Ovary (tissue), 9 donors: ENCODE data around the gene GP1BB. TPM values are rescaled to one million over a fixed set of nuclear protein-coding genes. Genes with fewer than 3 reads are reported as not detected.

Experiments
- DNase-seq, 5 donors: peaks; one replicate each; pipeline ENCODE4 v3.0.0-alpha.2; 2019 to 2020
- H3K27ac ChIP-seq, 2 donors: fragments of 200-600 bp; one replicate each; pipeline versions ENCODE4 v1.5.1 to v1.8.0; 2019 to 2022
- H3K27me3 ChIP-seq: fragments of 200-600 bp; one replicate; pipeline ENCODE4 v1.8.0; 2022
- H3K36me3 ChIP-seq: fragments of 200-600 bp; sonication (generic); one replicate; pipeline ENCODE4 v1.5.1; 2019
- H3K4me1 ChIP-seq: one replicate; pipeline ENCODE4 v1.8.1; 2013; ENCODE audit warnings: mild to moderate bottlenecking, moderate library complexity; ENCODE audit not compliant: insufficient read depth
- H3K4me3 ChIP-seq: fragments of 200-600 bp; sonication (generic); one replicate; pipeline ENCODE4 v1.5.1; 2017
- H3K9me3 ChIP-seq, 2 donors: fragments of 200-600 bp in 1 of 2; sonication (generic) in 1 of 2; one replicate each; pipeline versions ENCODE4 v1.5.1 to v1.8.1; 2013 to 2019; ENCODE audit warnings: mild to moderate bottlenecking in 1 of 2, moderate library complexity in 1 of 2
- EP300 ChIP-seq: sonication (generic); formaldehyde crosslinking; IDR thresholded peaks from one replicate; pipeline ENCODE4 v1.6.1; 2017; ENCODE audit warnings: antibody characterized with exemption
- POLR2A ChIP-seq: fragments of 450-650 bp; IDR thresholded peaks from one replicate; pipeline ENCODE4 v1.6.1; 2017; ENCODE audit warnings: antibody characterized with exemption, mild to moderate bottlenecking, moderate library complexity
- WGBS, 3 donors: extraction: QIAGEN DNeasy Blood & Tissue Kit in 1 of 3; methylation state at CpG; one replicate each; pipeline versions ENCODE4 v1.1.5 to v1.1.7; 2013 to 2017; 5-methylcytosine and 5-hydroxymethylcytosine counted together
- intact Hi-C, 4 donors: fragments of 100-400 bp; cut with DNase I; formaldehyde crosslinking; loops; one replicate each; pipeline versions ENCODE4 v1.11.0 to v1.15.1; 2022 to 2023
- polyA plus RNA-seq, 2 donors: library from polyadenylated mRNA; stranded (reverse); fragments of 200-250 nt in 1 of 2; fragments of 350-450 nt in 1 of 2; fragmentation: Illumina TruSeq in 1 of 2; extraction: RNeasy Lipid Tissue Mini Kit (QIAGEN cat#74804) in 1 of 2; gene quantifications; one replicate each; pipeline ENCODE4 v1.2.3, GENCODE V29; 2013 to 2014
- total RNA-seq, 7 donors: library from RNA; depleted of rRNA in 2 of 7; stranded (reverse); fragments of >200 nt in 2 of 7; fragmentation: NEBNext Ultra II Directional in 3 of 7; extraction: Animal tissue kit (Norgen Biotek cat#: 25700) in 3 of 7; gene quantifications; one replicate each; pipeline versions ENCODE4 v1.1.0 to v1.2.4, GENCODE V29; 2016 to 2023
- TF ChIP-seq, protein P1 (sequence below), 3 donors: fragments of 450-650 bp in 2 of 3; fragments of 200-600 bp in 1 of 3; IDR thresholded peaks; one replicate each; pipeline versions ENCODE4 v1.5.1 to v1.8.0; 2016 to 2022; ENCODE audit warnings: antibody characterized with exemption in 3 of 3, mild to moderate bottlenecking in 1 of 3
- donor health status: DM: no; HTN: no; CAD: no; lungs with moderate emphysema.
- donor health status: DM: no; HTN: no; CAD: no.
- donor health status: Bipolar disorder and iron deficiency.
- donor health status: DM: yes; HTN: yes; CAD: no.
- donor health status: DM: no; HTN: no; CAD: no.
- donor health status: DM: yes; HTN: yes; CAD: no.

The GP1BB gene
- total and polyA plus RNA-seq, 9 donors: 0.71 to 21.5 (median 7.7) TPM; not detected in 1

DNA sequence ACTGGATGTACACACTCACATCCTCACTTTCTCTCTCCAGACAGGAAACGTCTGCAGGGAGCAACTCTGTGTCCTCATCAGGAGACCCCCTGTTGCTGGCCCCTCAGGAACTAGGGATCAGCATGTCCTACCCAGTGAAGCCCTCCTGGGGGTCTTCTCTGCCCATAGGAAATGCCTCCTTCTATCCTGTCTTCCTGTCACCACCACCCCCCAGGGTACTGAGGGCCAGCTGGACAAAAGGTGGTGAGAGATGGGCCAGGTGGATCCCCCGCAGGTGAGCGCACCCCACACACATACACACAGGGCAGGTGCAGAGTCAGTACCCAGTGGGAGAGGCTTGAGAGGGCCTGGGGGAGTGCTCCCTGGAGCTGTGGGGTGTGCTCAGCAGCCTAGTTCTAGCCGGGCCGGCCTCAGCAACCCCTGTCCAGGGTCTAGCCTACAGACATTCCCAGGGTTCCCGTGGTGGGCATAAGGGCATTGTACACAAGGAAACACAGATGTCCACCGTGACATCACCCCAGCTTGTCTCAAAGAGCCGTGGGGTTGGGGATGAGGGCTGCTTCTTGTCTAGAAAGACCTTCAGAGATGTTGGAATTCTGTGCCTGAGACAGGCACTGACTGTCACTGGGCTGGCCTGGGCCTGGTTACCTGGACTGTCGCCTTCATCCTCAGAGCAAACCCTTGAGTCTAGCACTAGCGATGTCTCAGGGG lies 9.2 kb downstream of the GP1BB start:
- no peak overlapping the region for H3K4me3 ChIP-seq
- no peaks in the 10 kb centered on the region for H3K9me3 ChIP-seq
- H3K27ac ChIP-seq: no peak overlapping the region
- 87 to 93% (median 88%) methylated on average over 10 of the region's 10 CpGs for WGBS, 3 donors
- DNase-seq: no peak
- no peaks in the 10 kb centered on the region for H3K36me3 ChIP-seq
- intact Hi-C loops: loop anchor here in 2 of 4 donors (5.0 kb wide), 2 partner anchors 180 to 285 kb away; partner anchors contain the start of gene ARVCF (in 1 of the 2)
- H3K4me1 ChIP-seq: no peaks in the 10 kb centered on the region
- TF ChIP-seq POLR2A (no peak), EP300 (no peak)
- TF ChIP-seq, protein P1, sequence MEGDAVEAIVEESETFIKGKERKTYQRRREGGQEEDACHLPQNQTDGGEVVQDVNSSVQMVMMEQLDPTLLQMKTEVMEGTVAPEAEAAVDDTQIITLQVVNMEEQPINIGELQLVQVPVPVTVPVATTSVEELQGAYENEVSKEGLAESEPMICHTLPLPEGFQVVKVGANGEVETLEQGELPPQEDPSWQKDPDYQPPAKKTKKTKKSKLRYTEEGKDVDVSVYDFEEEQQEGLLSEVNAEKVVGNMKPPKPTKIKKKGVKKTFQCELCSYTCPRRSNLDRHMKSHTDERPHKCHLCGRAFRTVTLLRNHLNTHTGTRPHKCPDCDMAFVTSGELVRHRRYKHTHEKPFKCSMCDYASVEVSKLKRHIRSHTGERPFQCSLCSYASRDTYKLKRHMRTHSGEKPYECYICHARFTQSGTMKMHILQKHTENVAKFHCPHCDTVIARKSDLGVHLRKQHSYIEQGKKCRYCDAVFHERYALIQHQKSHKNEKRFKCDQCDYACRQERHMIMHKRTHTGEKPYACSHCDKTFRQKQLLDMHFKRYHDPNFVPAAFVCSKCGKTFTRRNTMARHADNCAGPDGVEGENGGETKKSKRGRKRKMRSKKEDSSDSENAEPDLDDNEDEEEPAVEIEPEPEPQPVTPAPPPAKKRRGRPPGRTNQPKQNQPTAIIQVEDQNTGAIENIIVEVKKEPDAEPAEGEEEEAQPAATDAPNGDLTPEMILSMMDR (IDR thresholded peaks at IDR 0.05): no peak
- no peaks in the 10 kb centered on the region for H3K27me3 ChIP-seq

DNA sequence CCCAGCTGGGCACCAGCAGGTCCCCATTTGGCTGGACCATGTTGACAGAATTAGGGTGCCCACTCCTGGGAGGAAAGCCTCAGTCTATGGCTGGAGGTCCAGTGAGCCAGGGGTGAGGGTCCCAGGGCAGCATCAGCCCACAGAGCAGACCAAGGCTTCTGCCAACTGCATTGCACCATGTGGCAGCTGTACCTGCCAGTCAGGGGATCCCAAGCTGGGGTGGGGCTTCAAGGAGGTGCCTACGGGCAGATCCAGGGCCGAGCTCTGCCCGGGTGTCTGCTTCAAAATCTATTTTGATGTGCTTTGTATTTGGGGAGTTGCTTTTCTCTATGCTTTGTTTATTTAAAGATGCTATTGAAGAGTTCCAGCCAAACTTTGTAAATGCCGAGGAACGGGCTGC lies 10.4 kb downstream of the GP1BB start:
- TF ChIP-seq, protein P1 (IDR thresholded peaks at IDR 0.05): no peak
- TF ChIP-seq POLR2A: no peak
- TF ChIP-seq EP300: no peak
- intact Hi-C loops: loop anchor here in 2 of 4 donors (5.0 kb wide), 2 partner anchors 179 to 284 kb away; partner anchors contain the start of gene ARVCF (in 1 of the 2)
- H3K36me3 ChIP-seq: no peaks in the 10 kb centered on the region
- H3K27ac ChIP-seq: no peak overlapping the region
- WGBS, 3 donors: 44 to 70% (median 54%) methylated on average over 5 of the region's 5 CpGs
- no peaks in the 10 kb centered on the region for H3K27me3 ChIP-seq
- H3K9me3 ChIP-seq: no peaks in the 10 kb centered on the region
- DNase-seq: no peak
- no peak overlapping the region for H3K4me3 ChIP-seq
- H3K4me1 ChIP-seq: no peaks in the 10 kb centered on the region

DNA sequence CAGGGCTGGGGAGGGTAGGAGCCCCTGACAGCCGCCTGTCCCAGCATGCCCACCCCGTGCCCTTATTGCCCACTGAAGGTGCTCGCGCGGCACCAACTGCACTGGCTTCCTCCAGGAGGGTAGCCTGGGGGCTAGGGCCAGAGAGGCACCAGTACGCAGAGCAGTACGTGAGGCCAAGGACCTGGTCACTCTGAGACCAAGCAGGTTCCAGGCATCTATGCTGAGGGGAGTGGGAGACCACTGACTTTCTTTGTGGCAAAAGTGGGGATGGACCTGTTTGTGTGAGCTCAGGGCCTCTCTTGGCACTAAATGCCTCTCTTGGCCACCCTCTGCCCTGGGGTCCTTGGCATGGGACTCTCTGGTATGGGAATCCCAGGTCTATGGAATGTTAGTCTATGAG lies 10.8 kb downstream of the GP1BB start:
- no peak overlapping the region for H3K27ac ChIP-seq
- H3K4me1 ChIP-seq: no peaks in the 10 kb centered on the region
- H3K36me3 ChIP-seq: no peaks in the 10 kb centered on the region
- no peaks in the 10 kb centered on the region for H3K9me3 ChIP-seq
- H3K4me3 ChIP-seq: no peak overlapping the region
- no peak for DNase-seq
- no peaks in the 10 kb centered on the region for H3K27me3 ChIP-seq
- intact Hi-C loops: loop anchor here in 2 of 4 donors (5.0 kb wide), 2 partner anchors 178 to 283 kb away; partner anchors contain the start of gene ARVCF (in 1 of the 2)
- no peak for TF ChIP-seq POLR2A
- TF ChIP-seq, protein P1 (IDR thresholded peaks at IDR 0.05): no peak
- no peak for TF ChIP-seq EP300
- WGBS, 3 donors: 87 to 93% (median 92%) methylated on average over 7 of the region's 7 CpGs

DNA sequence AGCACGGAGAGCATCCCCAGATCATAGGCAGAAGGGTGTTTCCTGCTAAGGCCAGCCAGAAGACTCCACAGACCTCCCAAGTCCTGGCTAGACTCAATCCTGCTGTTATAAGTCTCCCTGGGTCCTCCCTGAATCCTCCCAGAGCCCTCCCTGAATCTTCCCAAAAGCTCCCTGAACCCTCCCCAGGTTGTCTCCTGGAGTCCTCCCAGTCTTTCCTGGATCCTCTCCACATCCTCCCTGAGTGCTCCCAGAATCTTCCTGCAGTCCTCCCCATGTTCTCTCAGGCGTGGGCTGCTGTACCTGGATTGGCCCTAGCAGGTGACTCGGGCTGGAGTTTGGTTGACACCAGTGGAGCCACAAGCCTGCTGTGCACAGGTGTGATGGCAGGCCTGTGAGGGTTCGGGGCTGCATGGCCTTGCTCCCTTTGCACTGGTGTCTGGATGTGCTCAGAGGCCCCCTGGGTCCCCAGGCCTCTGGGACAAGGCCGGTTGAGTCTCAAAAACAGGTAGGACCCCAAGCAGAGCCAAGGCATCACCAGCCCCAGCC lies 11.6 kb downstream of the GP1BB start:
- Histone ChIP-seq H3K27me3 (no peaks in the 10 kb centered on the region), H3K4me1 (no peaks in the 10 kb centered on the region), H3K9me3 (no peaks in the 10 kb centered on the region), H3K27ac (no peak overlapping the region), H3K4me3 (no peak overlapping the region), H3K36me3 (no peaks in the 10 kb centered on the region)
- DNase-seq: no peak
- intact Hi-C loops: loop anchor here in 2 of 4 donors (5.0 kb wide), 2 partner anchors 177 to 282 kb away; partner anchors contain the start of gene ARVCF (in 1 of the 2)
- TF ChIP-seq, protein P1 (IDR thresholded peaks at IDR 0.05): no peak
- TF ChIP-seq EP300: no peak
- TF ChIP-seq POLR2A: no peak
- WGBS, 3 donors: 85 to 93% (median 89%) methylated on average over 5 of the region's 5 CpGs
